Suppressor macrophage treated with lipopolysaccharide for 1 hour (primary cell): Measurements from ENCODE around the gene MXI1.
"Not testable (repeated sequence)": the region's sequence is repeated elsewhere in the genome, so short reads cannot be mapped to it uniquely, and the experiment has no call there.

Source experiments
- DNase-seq, 3 donors: peaks; one replicate each; pipeline ENCODE4 v3.0.0-alpha.2; 2020 to 2022

Gene MXI1

DNA sequence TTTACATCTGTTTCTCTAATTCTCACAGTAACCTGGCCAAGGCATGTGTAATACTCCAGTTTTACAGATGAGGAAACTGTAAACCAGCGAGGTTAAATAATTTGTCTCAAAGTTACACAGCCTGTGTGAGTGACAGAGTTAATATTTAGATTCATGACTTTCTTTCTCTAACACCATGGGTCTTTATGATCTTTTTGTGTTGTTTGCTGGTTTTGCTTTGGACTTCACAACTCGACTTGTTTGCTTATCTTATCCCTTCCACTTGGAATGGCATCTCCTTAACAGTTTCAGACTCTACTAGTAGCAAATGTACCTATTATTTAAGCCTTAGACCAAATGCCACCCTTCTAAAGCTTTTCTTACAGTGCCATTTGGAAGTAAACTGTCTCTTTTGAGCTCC is 34.4 kb downstream of the MXI1 start:
- no peak for DNase-seq

DNA sequence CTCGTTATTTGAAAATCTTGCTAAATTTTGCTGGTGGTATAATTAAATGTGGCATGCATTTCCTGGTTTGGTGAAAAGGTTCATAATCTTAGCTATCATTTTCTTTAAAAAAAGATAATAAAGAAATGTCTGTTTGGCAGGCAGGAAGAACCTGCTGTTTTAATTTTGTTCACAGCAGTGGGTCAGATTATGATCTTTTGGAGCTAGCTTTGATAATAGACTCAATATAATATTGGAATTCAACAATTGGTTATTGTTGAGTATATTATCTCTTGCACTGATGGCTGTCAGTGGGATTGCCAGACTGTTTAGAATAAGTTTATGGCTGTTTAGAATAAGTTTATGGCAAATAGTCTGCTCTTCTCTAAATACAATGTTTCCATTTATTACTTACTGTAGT is 35.1 kb downstream of the MXI1 start:
- DNase-seq, result no peak

DNA sequence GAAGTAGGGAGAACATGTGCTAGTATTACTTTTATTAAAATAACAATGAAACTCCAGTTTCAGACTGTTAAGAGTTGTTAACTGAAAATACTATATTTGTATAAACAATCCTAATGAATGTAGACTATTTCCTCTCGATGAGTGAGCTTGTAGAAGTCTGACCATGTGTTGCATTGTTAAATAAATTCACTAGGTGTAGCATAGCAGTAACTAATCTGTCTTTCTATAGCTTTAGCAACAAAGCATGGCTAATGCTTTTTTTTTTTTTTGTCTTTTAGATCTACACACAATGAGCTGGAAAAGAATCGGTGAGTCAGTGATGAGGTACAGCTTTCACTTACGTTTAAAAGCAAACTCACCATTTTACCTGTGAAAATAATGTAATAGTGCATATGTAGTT is 37.1 kb downstream of the MXI1 start:
- DNase-seq, result no peak

DNA sequence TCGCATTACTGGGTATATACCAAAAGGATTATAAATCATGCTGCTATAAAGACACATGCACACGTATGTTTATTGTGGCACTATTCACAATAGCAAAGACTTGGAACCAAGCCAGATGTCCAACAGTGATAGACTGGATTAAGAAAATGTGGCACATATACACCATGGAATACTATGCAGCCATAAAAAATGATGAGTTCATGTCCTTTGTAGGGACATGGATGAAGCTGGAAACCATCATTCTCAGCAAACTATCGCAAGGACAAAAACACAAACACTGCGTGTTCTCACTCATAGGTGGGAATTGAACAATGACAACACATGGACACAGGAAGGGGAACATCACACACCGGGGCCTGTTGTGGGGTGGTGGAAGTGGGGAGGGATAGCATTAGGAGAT is 40.4 kb downstream of the MXI1 start:
- DNase-seq, result not testable (repeated sequence)

- DNase-seq, result not testable (repeated sequence)
Observed at GRCh38 chr10:110249489-110249888, 42.1 kb downstream of the MXI1 start.

DNA sequence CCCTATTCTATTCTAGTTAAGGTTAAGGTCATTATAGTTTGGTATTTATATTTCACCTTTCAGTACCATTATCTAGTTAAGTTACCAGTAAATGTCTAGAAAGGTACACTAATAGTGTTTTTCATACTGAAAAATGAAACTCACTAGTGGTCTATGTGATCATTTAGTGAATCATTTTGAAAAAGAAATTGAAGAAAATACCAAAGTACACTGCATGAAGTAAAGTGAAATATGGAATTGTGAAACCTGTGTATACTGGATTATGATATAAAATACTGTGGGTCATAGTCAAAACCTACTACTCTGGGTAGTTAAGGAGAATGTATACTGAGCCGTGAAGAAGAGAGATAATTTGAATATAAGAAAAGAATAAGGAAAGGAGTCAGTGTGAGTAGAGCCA is 44.0 kb downstream of the MXI1 start:
- DNase-seq, result not testable (repeated sequence)

DNA sequence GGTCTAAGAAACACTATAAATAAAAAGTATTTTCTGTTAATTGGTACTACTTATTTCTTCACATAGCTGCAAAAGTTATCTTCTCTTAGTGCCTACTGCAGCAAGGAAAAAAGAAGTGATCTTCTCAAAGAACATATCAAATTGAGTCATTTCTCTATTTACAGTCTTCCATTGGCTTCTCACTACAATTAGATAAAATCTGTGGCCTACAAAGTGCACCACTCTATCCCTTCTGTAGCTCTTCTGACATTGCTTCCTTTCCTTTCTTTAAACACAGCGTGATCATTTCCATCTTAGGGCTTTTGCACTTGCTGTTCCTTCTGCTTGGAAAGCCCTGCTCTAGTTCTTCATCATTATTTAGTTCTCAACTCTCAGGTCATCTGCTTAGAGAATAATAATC is 44.7 kb downstream of the MXI1 start:
- no peak for DNase-seq

GRCh38 chr10:110254467-110254866 is 47.1 kb downstream of the MXI1 start:
- no peak for DNase-seq

DNA sequence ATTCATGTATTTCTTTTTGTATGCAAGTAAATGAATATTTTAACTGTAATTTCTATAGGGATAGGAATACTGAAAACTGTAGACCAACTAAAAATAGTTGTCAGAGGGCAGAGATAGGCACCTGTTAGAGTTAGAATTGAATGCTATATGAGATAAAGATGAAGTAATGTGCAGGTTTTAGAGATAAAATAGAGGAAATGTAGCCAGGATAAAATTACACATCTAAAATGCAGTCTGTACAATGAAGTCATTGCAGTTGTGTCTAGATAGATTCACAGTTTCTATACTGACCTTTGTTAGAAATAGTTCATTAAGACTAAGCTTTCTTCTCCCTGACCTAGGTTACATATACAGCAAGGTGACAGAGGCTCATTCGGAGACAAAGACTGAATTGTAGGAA is 51.1 kb downstream of the MXI1 start:
- DNase-seq, result no peak

DNA sequence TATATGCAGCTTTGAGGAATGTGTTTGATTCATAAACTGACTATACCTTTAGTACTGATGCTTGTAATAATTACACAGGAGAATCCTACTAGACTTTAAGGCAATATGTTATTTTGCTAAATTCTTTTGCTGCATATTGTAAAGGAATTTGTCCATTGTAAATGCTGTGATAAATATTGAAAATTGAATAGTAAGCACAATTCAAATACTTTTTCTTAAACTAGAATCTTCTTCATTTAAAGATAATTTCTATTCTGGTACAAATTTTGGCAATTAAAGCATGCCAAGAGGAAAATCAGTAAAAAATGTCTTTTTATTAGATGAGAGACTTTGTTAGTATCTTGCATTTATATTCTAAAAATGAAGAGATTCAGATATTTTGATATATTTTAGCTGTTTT is 51.9 kb downstream of the MXI1 start:
- no peak for DNase-seq

GRCh38 chr10:110260746-110261477 is 53.5 kb downstream of the MXI1 start:
- DNase-seq, result no peak

- no peak for DNase-seq
Observed at GRCh38 chr10:110263164-110263563, 55.8 kb downstream of the MXI1 start.

DNA sequence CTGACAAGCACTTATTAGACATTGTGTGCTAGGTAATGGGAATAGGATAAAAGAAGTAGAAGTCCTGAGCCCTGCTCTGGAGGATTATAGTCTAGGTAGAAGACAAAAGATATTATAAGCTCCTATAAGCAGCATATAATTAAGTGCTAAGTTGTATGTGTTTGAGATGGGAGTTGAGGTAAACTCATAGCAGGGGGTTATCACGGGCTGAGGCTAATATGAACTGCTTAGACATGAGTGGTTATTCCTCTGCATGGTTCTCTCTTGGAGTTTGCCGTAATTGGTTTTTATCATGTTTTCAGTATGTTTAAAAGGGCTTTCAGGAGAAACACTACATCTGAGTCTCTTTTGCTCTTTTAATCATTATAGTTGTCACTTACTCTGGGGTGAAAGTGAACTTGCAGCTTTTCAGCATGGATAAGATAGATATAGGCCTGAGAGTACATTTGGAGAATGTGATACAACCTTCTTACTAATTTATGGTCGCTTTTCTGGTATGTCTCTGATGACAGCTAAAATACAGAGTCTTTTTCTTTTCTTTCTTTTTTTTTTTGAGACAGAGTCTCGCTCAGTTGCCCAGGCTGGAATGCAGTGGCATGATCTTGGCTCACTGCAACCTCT is 58.3 kb downstream of the MXI1 start:
- DNase-seq, result no peak

DNA sequence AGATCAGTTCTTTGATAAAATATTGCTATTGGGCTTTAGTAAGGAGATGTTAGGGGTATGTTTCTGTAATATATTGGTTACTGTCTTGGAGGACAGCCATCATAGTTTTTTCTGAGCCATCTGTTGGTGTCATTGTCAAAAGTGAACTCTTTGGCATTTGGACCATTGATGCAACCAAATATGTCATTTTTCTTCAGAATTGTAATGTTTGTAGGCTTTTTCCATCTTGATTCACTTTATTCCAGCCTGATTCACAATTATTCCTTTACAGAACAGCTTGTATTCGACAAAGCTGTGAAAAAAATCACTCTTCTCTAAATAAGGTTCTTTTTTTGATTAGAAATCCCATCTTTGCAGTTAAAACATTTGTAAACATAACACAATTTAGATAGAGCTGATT is 59.9 kb downstream of the MXI1 start:
- DNase-seq, result no peak

DNA sequence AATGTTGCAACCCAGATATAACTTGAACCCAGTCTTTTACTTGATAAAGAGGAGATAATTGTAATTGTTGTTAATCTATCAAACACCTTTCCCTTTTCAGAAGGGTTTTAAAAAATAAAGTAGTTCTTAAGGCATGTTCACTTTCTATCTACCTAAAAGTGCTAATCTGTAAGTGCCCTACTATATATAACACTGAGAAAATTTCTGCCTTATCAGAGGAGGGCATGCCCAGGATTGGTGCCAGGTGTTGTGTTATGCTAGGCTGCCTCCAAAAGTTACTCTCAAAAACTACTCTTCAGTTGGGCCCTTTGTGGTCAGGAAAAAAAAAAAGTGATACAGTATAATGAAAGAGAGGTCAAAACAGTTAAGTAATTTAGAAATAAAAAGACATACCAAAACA is 61.0 kb downstream of the MXI1 start:
- DNase-seq, result no peak

DNA sequence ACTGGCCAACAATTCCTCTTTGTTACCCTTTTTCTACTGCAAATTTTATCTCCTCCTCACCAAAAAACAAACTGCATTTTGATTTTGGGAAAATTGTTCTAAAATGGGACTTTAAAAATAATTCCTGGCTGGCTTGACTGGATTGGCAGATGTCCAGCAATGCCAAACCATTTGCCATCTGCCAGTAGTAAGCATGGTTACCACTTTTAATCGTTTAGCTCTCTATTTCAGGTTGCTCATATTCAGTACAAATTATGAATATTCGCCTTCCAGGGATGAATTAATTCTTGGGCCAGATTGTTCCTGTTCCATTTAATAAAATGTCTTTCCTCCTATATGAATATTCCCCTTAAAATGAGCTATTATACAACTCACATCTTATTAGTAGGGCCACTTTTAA is 61.6 kb downstream of the MXI1 start:
- DNase-seq, result no peak

- peak; percentile 53 to 75 (median 61) for DNase-seq
Observed at GRCh38 chr10:110269374-110270318, 62.2 kb downstream of the MXI1 start.

- DNase-seq, result not testable (repeated sequence)
Observed at GRCh38 chr10:110272995-110273394, 65.6 kb downstream of the MXI1 start.

GRCh38 chr10:110273474-110273873 is 66.1 kb downstream of the MXI1 start:
- DNase-seq, result peak; percentile 66 to 82 (median 73)

DNA sequence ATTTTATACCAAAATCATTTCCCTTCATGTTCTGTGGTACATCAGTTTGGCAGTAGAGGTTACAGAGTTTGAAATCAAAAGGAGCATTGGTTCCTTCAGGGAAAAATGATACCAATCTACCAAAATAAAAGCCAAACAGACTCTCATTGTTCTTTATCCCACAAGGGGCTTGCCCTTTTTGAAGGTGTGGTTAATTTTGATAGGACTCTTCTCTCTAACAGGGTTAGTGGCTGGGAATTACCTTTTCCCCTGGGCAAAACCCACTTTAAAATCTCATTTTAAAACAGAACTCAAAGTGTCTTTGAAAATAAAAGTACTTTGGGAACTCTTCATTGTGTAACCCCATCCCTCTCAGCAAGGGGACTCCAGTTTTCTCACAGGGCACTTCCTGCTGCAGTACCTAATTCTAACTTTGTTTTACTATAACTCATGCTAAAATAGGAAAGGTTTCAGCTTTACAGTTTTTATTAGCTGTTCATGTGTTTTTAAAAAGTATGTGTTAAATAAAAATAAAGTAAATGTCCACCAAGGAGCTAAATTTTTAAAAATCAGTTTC is 66.7 kb downstream of the MXI1 start:
- DNase-seq, result peak in 1 of 3 donors; percentile 6

DNA sequence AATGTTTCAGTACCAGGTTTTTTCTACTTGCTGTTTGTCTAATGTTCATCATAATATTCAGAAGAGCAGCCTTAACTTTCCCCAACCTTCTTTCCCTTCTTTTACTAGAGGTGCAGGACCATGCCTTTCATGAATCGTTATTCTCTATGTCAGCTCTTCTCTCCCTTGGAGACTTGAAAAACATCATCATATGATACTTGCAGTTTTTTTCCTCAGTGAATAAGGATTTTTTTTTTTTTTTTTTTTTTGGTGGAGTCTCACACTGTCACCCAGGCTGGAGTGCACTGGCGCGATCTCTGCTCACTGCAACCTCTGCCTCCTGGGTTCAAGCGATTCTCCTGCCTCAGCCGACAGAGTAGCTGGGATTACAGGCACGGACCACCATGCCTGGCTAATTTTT is 67.2 kb downstream of the MXI1 start:
- DNase-seq, result no peak

DNA sequence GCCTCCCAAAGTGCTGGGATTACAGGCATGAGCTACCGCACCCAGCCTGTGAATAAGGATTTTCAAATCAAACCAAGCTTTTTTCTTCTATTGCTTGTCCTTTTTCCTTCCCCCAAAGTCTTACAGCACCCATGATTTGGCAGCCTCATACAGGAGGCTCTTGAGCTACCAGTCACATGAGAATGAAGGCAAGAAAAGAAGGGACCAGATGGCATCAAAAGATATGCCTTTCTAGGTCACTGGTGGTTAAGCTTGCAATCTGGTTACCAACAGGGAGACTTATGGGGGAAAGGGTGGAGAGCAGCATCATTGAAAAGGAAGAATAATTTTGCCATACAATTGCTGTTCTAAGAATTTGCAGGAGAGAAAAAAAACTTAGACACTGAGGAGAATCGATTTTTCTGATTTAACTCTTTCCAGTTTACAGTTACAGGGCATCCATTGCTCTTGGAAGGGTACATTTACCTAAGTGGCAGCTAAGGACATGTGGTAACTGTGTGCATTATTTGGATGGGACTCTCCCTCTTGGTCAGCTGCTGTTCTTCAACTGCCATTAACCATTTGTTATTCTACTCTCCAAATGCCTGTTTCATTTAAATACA is 67.8 kb downstream of the MXI1 start:
- DNase-seq, result no peak

- DNase-seq, result no peak
Observed at GRCh38 chr10:110276603-110277002, 69.2 kb downstream of the MXI1 start.
